Subcutaneous adipose tissue (tissue), 4 donors: ENCODE results near the gene ENPP4. TPM values are rescaled to one million over a fixed set of nuclear protein-coding genes. Genes with fewer than 3 reads are reported as not detected.

ENCODE experiments used
- total RNA-seq, 4 donors: library from RNA; depleted of rRNA; stranded (reverse); fragments of >200 nt; gene quantifications; one replicate each; pipeline ENCODE4 v1.1.0, GENCODE V29; 2016
- TF ChIP-seq, protein P1 (sequence below): fragments of 450-650 bp; IDR thresholded peaks from one replicate; pipeline ENCODE4 v1.5.1; 2016; ENCODE audit warnings: low read depth, mild to moderate bottlenecking, control low read depth, antibody characterized with exemption, moderate library complexity

ENPP4 gene
- total RNA-seq, 4 donors from 2014 or later = 16.2 to 28.4 (median 19.0) TPM

DNA sequence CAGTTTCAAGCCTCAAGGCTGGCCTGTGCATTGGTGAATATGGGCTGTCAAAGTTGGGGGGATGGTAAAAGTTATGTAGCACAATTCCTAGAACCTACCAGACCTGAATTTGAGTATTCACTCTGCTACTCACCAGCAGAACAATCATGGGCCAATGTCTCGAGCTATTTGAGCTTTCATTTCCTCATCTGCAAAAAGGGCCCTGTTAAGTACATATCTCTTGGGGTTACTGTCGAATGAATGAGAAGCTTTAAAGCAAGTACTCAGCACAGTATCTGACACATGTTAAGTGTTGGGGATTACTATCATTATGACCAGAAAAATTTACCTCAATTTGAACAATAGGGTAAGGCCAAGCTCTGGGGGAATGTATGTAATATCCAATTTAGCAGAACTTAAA lies 13.5 kb upstream of the ENPP4 start:
- TF ChIP-seq, protein P1, sequence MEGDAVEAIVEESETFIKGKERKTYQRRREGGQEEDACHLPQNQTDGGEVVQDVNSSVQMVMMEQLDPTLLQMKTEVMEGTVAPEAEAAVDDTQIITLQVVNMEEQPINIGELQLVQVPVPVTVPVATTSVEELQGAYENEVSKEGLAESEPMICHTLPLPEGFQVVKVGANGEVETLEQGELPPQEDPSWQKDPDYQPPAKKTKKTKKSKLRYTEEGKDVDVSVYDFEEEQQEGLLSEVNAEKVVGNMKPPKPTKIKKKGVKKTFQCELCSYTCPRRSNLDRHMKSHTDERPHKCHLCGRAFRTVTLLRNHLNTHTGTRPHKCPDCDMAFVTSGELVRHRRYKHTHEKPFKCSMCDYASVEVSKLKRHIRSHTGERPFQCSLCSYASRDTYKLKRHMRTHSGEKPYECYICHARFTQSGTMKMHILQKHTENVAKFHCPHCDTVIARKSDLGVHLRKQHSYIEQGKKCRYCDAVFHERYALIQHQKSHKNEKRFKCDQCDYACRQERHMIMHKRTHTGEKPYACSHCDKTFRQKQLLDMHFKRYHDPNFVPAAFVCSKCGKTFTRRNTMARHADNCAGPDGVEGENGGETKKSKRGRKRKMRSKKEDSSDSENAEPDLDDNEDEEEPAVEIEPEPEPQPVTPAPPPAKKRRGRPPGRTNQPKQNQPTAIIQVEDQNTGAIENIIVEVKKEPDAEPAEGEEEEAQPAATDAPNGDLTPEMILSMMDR = no peak

DNA sequence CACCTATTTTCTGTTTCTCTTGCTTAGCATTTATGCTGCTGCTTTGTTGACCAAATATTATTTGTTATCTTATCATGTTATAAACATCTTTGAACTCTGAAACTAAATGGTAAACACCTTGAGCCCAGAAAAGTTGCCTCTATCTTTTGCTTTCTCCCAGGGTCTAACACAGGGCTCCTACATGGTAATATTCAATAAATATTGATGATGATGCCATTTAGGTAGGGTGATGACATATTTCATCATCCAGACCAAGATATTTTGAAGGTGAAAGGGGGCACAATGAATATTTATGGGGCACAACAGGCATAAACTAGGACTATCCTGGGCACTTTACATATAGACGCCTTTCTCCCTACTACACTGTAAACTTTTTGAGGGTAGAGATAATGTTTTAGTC lies 11.6 kb upstream of the ENPP4 start:
- TF ChIP-seq, protein P1 = no peak

DNA sequence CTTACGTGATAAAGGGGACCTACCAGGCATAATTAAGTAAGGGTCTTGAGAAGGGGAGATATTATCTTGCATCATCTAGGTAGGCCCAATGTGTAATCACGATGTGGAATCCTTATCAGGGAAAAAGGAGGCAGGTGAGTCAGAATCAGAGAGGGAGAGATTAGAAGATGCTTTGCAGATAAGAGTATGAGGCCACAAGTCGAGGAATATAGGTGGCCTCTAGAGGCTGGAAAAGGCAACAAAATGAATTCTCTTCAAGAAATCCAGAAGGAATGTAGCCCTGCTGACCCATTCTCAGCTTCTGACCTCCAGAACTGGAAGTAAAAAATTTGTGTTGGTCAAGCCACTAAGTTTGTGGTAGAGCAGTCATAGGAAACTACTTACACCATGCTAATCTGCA lies 11.0 kb upstream of the ENPP4 start:
- TF ChIP-seq, protein P1 = no peak

DNA sequence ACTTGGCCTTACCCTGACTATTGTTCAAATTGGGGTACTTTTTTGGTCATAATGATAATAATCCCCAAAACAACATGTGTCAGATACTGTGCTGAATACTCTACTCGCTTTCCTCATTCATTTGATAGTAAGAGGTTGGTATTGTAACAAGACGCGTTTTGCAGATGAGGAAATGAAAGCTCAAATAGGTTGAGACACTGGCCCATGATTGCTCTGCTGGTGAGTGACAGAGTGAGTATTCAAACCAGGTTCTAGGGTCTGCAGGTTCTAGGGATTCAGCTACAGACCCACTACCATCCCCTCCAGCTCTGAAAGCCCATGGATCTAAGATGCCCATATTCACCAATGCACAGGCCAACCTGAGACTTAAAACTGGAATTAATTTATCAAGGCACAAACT lies 1.3 kb upstream of the ENPP4 start:
- TF ChIP-seq, protein P1 = no peak

DNA sequence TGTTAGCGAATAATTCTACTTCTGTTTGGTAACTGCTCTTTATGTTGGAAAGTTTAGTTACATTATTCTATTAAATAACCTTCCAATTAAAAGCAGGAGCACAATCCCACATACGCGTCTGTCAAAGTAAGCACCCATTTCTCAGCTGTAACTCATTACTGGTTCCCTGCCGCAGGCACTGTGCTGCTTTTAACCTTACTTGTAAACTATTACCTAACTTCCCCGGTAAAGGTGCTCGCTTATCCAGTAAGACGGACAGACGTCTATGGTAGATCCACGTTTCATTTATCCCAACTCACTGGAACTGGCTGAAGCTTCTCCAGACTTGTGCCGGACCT lies 529 bp upstream of the ENPP4 start:
- TF ChIP-seq, protein P1 = no peak

DNA sequence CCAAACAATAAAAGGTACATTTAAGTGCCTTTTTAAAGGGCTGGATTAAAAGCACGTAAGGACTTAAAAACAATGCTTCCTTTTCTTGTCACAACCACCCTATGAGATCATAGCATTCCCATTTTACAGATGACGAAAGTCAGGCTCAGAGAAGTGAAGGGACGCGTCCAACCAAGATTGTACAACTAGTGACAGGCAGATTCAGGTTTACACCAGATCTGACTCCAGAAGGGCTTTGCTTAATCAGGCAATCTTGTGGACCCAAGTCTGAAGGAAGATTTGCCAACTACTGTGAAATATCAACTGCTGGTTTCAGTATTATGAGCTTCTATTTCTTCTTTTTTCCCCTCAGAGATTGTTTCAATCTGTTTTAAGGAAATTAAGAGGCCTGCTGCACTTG lies 877 bp downstream of the ENPP4 start:
- TF ChIP-seq, protein P1 = no peak

DNA sequence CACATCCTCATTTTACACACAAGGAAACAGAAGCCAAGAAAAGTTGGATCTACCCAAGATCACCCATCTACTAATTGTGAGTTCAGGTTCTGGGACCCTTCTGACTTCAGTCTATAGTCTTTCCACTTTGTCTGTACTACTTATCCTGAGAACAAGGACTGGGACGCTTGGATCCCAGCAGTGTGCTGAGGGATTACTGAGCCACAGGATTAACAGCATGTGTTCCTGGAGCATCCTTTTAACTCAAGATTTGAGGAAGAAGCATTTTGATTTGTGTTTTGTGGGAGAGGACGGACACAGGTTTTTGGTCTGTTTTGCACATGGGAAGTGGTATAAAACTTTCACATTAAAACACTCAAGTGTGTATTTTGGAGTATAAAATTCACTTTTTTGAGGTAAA lies 4.4 kb downstream of the ENPP4 start:
- TF ChIP-seq, protein P1 = no peak

DNA sequence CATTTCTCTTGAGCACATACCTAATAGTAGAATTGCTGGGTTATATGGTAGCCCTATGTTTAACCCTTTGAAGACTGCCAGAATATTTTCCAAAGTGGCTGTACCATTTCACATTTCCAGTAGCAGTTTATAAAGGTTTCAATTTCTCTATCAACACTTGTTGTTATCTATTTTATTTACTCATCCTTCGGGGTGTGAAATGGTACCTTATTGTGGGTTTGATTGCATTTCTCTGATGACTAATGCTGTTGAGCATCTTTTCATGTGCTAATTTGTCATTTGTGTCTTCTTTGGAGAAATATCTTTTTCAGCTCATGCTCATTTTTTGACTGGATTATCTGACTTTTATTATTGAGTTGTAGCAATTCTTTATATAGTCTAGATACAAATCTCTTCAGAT lies 5.4 kb downstream of the ENPP4 start:
- TF ChIP-seq, protein P1 = no peak
